ENCODE measurements around the gene FAM200C. TPM values are rescaled to one million over a fixed set of nuclear protein-coding genes. Genes with fewer than 3 reads are reported as not detected.
A peak's percentile ranks its signal among the peaks of the same experiment; 100 is the strongest.

The FAM200C gene
- total and polyA plus RNA-seq, 2 of the 13 experiments (the other 11 are each of a cell fraction or from before 2014, with no cell fraction given), result 3.2 to 4.7 TPM

- TF ChIP-seq ZBTB7B (CRISPR knock-in tag; IDR thresholded peaks at IDR 0.05) (peak; percentile 74), ARNT2 (CRISPR knock-in tag; IDR thresholded peaks at IDR 0.05; ENCODE audit: low read depth) (0 out of 2 replicates have a peak, but pooled peaks have one; percentile 64), ZNF761 (CRISPR knock-in tag; conservative IDR thresholded peaks at IDR 0.05) (0 out of 2 replicates have a peak, but pooled peaks have one; percentile 53), ZSCAN31 (CRISPR knock-in tag; IDR thresholded peaks at IDR 0.05; ENCODE audit: low read depth) (peak; percentile 46; the same call in 1 of the 2 replicates), ZNF670 (CRISPR knock-in tag; IDR thresholded peaks at IDR 0.05; ENCODE audit: borderline replicate concordance) (peak; percentile 31; the same call in 1 of the 2 replicates), ZNF296 (CRISPR knock-in tag; conservative IDR thresholded peaks at IDR 0.05) (no peak), ZBTB46 (CRISPR knock-in tag; IDR thresholded peaks at IDR 0.05; ENCODE audit: borderline replicate concordance) (no peak), ZNF772 (CRISPR knock-in tag; IDR thresholded peaks at IDR 0.05) (peak; percentile 66; the same call in 1 of the 2 replicates), NFKB2 (CRISPR knock-in tag; IDR thresholded peaks at IDR 0.05; ENCODE audit: borderline replicate concordance) (peak; percentile 69; the same call in 1 of the 2 replicates), PLRG1 (conservative IDR thresholded peaks at IDR 0.05) (no peak), ETV6 (CRISPR knock-in tag; conservative IDR thresholded peaks at IDR 0.05) (peak; percentile 76; the same call in 1 of the 2 replicates), U2AF2 (IDR thresholded peaks at IDR 0.05; ENCODE audit: low read depth, low read length) (no peak), MAZ (IDR thresholded peaks at IDR 0.05; ENCODE audit: borderline replicate concordance, low read depth, low read length) (no peak), MAZ (CRISPR knock-in tag; IDR thresholded peaks at IDR 0.05; ENCODE audit: low read depth) (no peak; the same call in 1 of the 2 replicates), ZNF784 (CRISPR knock-in tag; IDR thresholded peaks at IDR 0.05; ENCODE audit: borderline replicate concordance) (peak; percentile 82), RXRA (CRISPR knock-in tag; IDR thresholded peaks at IDR 0.05) (peak; percentile 61; the same call in 1 of the 2 replicates), ZNF605 (CRISPR knock-in tag; IDR thresholded peaks at IDR 0.05) (peak; percentile 64; the same call in 1 of the 2 replicates), MBNL3 (CRISPR knock-in tag; conservative IDR thresholded peaks at IDR 0.05) (no peak), NKX3-1 (CRISPR knock-in tag; IDR thresholded peaks at IDR 0.05) (peak; percentile 34; the same call in 1 of the 2 replicates), ZFP91 (CRISPR knock-in tag; IDR thresholded peaks at IDR 0.05; ENCODE audit: borderline replicate concordance) (peak; percentile 61; the same call in 1 of the 2 replicates), KMT2A (CRISPR knock-in tag; IDR thresholded peaks at IDR 0.05) (peak; percentile 92)
These were observed at the start of gene FAM200C (continued) for GRCh38 chr5:160399402-160400353.

All from HepG2 (cell line).